NCI-H345 treated with DMSO at 0.1 percent for 48 hours (cell line): ENCODE results near the gene SCIMP.
"Not testable (repeated sequence)": the region's sequence is repeated elsewhere in the genome, so short reads cannot be mapped to it uniquely, and the experiment has no call there.

Experiments
- DNase-seq: peaks from one replicate; lab custom pipeline; 2025; ENCODE audit not compliant: unreplicated experiment; lab: John Stamatoyannopoulos, UW

Gene SCIMP

DNA sequence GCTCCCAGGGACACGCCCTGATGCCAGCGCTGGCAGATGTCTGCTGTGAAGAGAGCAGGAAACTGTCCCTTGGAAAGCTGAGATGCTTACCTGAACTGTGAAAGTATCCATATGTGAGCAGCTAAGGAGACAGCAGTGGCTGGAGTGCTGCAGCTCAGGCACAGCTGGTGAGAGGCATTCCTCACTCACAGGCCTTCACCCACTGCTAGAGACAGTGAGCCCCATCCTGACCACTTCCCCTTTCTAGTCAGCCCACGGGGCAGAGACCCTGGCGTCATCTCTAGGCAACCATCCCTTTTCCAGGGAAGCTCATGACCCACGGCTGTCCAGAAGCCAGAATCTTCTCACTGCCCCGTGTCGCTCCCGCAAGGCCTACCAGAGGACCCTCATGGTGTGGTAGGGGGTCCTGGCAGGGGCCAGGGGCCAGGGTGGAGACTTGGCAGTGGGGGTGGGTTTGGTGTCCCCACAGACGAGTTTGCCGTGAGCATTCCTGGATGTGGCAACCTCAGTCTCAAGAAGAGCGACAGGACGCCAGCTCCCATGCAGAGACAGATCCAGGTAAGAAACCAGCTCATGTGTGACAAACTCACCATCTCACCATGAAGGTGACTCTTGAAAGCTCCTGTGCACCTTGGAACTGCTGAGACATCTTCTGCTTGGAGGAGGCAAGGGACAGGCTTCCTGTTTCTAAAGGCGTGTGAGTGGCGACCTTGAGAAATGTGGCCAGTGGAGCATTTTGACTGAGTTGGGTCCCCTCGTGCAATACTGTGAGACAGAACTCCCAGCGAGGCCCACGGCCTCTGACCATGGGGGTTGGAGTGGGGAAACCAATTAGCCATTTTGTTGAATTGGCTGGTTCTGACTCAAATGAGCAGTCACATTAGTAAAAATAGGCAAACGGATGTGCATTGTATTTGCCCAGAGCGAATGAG lies at the start of gene SCIMP:
Gene SCIMP (minus strand): TSS at position 216 of the 932 bp plus-strand sequence. CDS start 105 bp downstream, at position 111.
- no peak for DNase-seq

DNA sequence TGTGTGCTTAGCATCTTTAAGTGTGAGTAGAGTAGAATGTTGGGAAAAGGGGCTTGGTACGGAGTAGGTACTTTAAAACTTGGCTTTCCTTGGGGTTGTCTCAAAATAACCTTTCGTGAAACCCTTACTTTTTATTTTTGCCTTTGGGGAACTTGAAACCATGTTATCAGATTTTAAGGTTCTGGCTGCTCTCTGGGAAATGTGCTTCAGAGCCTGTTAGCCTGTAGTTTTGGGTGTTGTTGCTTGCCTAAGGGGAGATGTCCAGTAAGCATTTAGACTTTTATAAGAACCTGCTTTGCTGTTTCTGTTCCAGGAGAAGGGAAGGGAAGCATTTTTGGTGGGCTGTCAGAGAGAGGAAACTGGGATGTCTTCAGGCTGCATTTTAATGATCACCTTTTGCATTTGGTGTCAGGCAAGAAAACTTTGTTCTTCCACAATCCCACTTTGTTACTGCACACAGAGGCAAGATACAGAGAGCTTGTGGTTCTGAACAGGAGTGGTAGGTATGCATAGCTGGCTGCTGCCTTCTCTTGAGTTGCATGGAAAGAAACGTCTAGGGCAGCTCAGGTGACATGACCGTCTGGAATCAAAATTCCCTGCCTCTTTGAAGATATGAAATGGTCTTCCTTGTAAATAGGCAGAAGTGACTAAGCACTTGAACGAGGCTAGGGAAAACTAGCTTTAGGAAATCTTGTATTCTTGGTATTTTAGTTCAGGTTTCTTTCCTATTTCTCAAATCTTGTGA lies 49.1 kb upstream of the SCIMP start:
- DNase-seq = no peak

DNA sequence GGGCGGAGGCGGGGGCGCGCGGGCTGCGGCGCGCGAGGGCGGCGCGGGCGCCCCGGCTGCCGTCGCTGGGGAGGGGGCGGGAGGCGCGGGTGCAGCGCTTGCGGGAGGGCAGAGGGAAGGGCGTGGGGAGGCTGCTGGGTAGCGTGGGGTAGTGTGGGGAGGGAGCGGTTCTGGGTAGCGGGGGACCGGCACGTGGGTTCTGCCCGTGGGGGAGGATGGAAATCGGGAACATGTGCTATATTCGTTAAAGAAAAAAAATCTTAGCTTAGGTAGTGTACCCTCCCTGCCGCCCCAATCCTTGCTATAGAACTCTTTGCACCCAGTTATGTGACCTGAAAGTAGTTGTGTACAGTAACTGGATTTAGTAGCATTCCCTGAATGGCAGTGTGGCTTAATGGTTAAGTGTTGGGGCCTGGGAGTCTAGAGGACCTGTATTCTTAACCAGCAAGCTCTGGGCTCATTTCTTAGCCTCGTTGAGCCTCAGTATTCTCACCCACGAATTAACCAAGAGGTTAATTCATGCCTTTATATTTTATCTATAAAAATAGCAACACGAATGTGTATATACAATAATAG lies 48.1 kb upstream of the SCIMP start:
- DNase-seq = no peak

DNA sequence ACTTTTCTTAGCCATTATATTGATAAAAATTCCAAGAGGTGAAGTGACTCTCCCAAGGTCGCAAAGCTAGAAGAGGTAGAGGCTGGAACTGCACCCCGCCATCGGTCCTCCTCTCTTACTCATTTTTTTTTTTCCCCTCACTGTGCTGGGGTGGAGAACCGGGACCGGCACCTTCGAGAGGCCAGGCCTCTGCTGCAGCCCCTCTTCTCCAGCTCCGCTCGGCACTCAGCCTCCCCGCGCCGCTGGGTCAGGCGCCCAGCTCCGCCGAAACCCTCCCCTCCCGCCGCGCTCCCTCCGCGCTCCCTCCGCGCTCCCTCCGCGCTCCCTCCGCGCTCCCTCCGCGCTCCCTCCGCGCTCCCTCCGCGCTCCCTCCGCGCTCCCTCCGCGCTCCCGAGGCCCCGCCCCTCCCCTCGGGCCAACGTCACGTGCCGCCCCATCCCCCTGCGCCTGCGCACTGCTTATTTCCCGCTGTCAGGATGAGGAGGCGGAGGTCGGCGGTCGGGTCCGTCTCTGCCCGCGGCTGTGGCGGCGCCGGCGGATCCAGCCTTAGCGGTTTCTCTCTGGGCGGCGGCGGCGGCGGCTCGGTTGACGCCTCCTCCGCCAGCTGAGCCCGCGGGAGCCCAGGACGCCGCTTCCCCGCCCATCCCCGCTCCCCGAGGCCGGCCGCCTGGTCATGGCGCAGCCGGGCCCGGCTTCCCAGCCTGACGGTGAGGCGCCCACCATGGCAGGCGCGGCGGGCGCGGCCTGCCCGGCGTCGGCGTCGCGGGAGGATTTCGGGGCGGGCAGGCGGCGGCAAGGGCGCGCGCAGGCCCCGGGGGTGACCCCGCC lies 47.4 kb upstream of the SCIMP start, which contains the start of gene RABEP1:
Gene RABEP1 (plus strand): TSS at position 471 of the 828 bp plus-strand sequence. CDS start 203 bp downstream, at position 674.
- peak; percentile 39 for DNase-seq

DNA sequence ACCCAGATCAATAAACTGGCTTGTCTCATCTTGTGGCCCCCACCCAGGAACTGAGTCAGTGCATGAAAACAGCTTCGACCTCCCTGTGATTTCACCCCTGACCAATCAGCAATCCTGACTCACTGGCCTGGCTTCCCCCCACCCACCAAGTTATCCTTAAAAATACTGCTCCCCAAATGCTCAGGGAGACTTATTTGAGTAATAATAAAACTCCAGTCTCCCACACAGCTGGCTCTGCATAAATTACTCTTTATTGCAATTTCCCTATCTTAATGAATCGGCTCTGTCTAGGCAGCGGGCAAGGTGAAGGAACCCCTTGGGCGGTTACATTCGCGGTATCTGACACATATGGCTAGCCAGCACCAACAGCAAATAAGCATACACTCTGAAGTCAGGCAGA lies 37.7 kb upstream of the SCIMP start:
- no peak for DNase-seq

DNA sequence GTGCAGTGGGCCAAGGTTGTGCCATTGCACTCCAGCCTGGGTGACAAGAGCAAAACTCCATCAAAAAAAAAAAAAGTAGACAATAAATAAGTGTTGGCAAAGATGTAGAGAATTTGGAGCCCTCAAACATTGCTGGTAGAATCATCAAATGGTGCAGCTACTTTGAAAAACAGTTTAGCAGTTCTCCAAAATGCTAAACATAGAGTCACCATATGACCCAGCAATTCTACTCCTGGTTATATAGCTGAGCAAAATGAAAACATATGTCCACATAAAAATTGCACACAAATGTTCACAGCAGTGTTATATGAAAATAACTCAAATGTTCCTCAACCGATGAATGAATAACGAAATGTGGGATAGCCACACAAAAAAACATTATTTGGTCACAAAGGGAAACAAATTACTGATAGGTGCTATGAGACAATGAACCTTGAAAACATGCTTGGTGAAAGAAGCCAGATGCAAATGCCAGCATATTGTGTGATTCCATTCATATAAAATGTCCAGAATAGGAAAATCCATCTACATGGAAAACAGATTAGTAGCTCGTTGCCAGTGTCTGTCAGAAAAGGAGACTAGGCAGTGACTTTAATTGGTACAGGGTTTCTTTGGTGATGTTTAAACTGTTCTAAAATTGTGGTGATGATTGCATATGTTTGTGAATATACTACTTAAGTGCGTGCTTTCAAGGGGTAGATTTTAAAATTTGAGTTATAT lies 34.7 kb upstream of the SCIMP start:
- no peak for DNase-seq

DNA sequence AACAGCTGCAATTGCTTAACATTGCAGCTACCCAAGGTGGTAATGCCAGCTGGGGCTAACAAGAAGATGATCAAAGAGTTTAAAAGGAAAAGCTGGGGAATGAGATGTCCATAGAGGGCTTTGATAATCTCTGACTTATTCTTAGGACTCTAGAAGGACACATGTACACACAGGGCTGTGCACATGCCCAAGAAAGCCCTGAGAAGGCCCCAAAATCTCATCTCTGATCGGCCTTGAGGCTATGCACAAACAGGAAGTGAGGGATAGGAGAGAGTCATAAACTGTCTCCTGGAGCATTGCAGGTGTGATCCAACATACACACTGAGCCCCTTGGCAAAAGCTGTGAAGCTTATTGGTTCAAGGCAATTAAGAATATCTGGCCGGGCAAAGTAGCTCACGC lies 30.2 kb upstream of the SCIMP start:
- no peak for DNase-seq

DNA sequence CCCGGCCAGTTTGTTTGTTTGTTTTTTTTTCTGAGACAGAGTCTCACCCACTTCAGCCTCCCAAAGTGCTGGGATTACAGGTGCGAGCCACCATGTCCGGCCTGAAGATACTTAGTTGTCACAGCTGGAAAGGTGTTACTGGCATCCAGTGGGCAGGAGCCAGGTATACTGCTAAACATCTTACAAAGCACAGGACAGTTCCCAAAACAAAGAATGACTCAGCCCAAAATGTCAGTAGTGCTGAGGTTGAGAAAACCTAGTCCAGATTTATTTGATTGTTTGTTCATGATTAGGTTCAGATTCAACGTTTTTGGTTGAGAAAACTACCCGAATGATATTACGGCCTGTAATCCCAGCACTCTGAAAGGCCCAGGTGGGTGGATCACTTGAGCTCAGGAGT lies 28.8 kb upstream of the SCIMP start:
- no peak for DNase-seq

DNA sequence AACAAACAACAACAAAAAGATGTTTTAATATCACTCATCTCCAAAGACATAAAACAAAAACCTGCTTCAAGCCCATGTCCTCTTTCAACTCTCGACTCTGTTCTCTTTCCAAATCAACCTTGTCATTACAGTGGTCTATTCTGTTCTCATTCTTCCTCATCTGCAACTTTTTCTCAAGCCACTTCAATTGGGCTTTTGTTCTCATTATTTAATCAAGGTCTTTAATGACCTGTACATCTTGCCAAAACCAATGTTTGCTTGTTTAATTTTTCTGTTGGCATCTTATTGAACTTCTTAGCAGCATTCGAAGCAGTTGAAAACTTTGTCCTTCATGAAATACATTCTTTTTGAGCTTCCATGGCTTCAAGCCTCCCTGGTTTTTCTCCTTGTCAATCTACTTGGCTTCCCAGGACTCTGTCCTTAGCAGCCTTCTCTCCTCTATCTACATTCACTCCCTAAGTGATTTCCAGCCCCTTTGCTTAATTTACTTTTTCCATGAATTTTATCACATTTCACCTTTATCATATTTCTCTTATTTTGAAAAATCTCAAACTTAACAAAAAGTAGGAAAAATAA lies 27.8 kb upstream of the SCIMP start:
- no peak for DNase-seq

DNA sequence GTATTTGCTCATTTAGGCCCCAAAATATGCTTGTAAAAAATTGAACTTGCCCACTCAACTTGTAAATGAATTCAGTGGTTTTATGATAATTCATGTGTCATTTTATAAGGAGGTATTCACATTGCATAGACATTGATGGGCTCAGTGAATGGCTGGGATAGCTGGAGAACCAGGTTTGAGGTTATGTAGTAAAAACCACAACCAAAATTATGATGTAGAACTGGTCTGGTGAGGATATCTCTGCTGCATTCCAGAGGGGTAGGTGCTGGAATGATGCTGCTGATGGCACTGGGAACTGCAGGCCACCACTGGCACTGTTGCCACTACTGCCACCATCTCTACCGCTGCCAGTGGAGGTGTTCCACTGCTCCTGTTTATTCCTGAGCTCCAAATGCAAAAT lies 25.9 kb upstream of the SCIMP start:
- DNase-seq = no peak

DNA sequence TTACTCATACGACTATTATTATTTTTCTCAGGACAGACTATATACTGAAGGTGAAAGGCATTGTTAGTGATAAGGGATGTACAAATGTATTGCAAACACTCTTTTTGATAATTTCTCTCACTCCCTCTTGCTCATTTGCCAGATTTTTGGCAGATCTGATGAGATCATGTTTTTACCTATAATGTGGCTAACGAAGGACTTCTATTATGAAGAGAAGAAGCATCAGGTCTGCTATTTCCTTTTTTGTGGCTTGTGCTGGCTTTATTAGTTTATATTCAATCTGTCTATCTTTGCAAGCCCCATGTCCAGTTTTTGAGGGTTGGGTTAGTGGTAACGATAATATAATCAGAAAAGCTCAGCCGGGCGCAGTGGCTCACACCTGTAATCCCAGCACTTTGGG lies 22.5 kb upstream of the SCIMP start:
- no peak for DNase-seq

DNA sequence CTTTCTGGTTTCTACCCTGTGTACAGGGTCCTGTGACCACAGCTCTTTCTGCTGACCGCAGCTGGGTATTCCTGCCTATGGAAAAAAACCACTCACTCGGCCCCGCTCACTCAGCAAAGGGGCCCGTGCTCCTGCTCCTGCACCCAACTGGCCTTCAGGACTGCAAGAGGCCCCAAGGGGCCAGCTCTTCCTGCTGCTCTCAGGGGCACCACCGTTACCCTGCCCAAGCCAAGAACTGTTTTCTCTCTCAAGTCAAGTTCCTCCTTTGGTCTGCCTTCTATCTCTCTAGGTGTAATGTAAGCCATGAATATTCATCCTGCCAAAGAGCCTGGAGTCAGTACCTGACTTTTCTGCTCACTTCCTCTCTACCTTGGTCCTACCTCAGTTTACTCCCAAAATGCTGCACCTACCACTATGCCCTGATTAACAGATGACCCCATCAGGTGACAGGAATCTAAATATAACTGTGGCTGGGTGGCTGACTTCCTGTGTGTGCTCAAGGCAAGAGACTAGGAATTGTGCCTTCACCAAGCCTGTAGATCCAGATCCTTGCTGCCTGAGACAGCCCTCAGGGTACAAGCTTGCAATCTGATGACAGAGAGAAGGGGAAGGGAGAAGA lies 20.4 kb upstream of the SCIMP start:
- DNase-seq = no peak

DNA sequence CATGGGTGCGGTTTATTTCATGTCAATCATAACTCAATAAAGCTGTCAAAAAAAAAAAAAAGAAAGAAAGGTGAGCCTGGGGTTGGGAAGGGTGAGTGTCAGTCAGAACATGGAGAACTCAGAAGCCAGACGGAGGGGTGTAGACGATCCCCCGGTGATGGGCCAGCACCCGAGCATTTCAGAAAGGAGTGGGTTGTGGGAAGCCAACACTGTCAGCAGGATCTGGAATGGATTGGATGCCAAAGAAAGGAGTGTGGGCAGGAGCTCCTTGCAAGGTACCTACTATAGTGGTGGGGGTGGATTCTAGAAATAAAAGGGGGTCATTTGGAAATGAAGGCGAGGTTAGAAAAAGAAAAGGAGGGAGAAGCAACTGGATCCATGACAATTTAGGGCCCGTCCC lies 19.8 kb upstream of the SCIMP start:
- no peak for DNase-seq

DNA sequence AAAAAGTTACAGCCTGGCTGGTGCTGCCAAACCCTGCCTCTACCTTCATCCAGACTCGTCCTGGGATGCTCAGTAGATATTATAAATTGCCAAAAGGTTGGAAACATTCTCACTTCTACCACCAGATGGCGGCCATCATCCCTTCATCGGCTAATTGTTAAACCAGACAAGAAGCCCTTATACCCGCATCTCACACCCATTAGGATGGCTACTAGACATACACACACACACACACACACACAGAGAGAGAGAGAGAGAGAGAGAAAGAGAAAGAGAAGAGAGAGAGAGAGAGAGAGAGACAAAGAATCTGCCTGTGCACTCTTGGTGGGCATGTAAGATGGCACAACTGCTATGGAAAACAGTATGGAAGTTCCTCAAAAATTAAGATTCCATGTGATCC lies 15.0 kb upstream of the SCIMP start:
- peak; percentile 43 for DNase-seq

DNA sequence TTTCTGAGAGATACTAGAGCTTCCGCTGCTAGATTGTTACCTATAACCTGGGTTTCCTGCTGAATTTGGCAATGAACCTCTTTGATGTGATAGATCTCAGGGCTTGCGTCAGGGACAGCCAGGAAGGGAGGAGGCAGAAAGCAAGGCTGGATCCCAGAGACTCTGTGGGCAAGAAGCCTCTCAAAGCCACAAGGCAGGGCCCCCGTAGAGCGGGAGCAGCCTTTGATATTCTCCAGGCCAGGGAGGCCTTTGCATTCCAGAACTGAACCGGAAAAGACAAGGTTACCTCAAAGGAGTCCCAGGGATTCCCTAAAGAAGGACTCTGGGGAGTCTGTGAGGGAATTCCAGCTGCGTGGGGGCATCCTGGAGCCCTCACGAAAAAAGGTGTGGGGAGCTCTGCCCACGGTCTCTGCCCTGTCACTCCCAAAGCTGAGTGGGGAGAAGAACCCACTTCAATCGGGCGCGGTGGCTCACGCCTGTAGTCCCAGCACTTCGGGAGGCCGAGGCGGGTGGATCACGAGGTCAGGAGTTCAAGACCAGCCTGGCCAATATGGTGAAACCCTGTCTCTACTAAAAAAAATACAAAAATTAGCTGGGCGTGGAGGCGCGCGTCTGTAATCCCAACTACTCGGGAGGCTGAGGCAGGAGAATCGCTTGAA lies 14.3 kb upstream of the SCIMP start:
- DNase-seq = no peak

DNA sequence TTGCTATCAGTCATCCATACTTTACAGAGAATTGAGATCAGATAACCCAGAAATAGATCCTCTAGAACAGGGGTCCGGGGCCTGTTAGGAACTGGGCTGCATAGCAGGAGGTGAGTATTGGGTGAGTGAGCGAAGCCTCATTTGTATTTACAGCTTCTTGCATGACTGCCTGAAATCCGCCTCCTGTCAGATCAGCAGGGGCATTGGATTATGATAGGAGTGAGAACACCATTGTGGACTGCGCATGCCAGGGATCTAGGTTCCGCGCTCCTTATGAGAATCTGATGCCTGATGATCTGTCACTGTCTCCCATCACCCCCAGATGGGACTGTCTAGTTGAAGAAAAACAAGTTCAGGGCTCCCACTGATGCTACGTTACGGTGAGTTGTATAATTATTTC lies 13.0 kb upstream of the SCIMP start:
- DNase-seq = no peak

DNA sequence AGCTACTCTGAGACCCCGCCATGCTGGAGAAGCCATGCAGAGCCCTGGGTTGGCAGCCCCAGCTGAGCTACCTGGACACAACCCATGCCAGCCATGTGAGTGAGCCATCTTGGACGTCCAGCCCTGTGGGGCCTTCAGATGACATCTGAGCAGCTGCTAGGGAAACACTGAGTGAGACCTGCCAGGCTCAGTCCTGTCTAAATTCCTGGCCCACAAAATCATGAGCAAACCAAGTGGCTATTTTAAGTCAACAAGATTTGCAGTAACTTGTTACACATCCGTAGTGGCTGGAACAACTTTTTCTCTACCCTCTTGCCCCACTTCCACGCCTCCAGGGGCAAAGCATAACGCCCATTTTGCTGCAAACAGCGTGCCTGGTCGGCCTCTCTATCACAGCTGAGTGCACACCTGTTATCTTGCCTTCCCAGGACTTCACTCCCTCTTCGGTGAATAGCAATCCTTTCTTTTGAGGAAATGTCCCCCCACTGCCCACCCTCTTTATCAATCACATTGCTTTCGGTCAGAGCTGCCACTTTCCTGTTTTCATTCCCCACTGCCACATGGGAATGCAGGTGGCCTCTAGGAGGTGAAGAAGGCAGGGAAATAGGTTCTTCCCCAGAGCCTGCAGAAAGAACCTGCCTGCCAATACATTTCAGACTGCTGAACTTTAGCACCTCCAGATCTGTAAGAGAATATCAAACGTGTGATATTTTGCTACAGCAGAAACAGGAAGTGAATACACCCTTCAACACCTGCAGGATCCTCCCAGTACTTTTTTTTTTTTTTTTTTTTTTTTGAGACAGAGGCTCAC lies 7.4 kb upstream of the SCIMP start:
- no peak for DNase-seq

DNA sequence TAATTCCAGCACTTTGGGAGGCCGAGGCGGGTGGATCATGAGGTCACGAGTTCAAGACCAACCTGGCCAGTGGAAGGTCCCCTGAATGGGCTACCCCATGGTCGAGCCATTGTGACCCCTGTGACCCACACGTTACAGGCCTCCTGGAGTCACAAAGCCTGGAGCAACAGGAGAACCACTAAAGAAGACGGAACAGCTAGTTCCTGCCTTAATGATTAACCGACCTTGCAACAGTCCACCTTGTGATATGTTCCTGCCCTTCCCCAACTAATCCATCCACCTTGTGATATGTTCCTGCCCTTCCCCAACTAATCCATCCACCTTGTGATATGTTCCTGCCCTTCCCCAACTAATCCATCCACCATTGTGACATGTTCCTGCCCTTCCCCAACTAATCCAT lies 5.1 kb upstream of the SCIMP start:
- not testable (repeated sequence) for DNase-seq
